ENCODE results near the gene SUSD1.

The SUSD1 gene

DNA sequence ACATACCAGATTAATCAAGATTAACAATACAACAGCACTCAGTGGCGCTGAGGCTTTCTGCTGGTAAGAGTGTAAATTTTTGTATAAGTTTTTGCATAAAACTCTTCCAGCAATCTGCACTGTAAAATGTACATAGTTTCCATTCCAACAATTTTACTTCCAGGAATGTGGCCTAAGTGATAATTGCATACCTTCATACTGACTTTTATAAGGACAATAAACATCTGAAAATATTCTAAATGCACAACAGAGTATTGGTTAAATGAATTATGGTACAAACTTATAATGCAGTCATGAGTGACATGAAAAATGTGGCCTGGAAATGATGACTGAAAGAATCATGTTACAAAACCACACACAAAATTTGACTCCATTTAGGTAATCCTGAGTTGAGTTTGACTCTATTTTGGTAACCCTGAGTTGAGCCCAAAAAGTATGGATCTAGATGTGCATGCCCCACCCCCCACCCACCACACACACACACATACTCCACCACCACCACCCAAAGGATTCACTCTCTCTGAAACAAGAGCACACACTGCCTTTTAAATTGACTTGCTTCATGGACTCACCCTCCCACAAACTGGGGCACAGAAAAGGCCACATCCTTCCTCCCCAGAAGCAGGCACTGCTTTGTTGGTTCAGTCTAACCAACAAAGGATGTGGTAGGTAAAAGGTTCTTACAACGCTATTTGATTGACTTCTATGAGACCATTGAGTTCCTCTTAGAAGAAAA, 137.6 kb downstream of the SUSD1 start:
- no peak for DNase-seq

DNA sequence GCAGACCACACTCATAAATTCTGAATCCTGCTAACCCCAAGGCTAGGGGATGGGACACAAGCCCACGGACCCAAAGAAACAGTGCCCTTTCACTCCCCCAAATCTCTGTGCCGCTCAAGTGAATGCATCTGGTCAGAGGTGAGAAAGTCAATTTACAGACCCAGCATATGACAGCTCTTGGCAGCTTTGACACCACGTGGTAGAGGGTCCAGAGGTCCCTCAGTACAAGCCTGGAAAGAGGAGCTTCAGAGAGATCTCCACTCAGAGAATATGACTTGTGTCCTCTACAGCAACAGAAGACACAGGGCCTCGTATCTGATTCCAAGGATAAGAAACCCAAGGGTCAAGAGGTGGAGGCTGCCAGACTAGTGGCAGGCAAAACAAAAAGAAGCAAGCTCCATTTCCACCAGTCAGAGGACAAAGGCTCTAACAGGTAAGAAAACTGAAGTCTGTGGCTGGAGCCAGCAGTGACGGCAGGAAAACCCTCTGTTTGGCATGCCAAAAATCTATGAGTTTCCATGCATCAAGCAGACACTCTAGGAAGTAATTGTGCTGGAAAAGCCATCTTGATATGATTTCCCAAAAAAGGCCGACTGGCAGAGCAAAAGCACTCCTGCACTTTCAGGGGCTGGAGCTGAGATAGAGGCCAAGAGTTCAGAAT, 139.8 kb downstream of the SUSD1 start:
- no peak for DNase-seq

DNA sequence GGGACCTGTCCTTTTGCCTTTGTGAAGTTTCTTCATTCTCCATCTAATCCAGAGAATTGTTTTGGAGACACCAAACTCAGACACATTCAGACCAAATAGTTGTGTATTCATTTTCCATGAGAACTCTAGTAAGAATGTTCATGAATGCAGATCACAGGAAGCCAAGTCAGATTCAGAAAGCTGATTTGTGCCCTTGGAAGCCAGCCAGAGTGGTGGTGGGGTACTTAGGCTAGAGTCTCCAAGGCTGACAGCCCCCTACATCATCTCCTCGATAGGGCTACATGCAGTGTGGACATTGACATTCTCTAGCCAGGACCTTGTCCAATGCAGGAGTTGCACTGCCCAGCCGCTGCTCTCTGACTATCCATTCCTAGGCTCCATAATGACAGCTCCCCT, 140.9 kb downstream of the SUSD1 start:
- no peak for DNase-seq

DNA sequence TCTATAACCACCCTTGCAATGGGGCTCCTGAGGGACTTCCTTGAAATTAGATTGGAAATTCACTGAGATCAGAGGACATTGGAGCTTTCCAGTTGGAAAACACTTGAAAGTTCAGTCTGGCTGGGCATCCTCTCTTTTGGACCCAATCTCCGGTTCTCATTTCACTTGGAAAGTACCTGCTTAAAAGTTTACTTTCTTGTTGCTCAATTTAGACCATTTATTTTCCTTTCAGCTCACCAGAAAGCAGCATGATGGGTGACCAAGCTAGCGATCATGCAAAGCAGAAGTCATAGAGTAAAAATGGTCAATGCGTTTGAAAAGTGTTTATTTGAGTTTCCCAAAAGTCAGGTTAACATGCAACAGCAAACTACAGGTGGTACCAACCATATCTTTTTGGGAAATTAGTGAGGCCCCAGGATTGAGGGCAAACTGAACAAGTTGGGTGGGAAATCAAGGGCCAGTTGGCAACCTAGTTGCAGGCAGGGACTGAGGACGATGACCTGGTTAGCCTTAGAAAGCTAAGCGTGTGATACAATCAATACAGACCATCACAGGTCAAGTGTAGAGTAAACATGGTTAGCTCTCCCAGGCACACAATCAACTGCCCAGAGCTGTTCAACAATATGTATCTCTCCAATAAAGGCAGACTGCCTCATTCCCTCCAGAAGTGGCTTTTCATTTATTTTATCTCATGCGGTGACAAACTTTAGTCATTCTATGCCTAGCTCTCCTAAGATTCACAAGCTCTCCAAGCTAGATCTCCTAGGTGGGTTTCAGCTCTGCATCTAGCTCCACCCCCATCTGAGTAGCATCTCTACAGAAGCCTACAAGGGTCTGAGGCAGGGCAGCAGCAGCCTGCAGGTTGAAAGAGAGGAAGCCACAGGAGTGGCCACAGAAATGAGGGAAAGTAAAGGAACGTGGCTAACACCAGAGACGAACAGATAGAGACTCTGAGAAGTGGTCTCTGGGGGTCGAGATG, 141.6 kb downstream of the SUSD1 start:
- no peak for DNase-seq

DNA sequence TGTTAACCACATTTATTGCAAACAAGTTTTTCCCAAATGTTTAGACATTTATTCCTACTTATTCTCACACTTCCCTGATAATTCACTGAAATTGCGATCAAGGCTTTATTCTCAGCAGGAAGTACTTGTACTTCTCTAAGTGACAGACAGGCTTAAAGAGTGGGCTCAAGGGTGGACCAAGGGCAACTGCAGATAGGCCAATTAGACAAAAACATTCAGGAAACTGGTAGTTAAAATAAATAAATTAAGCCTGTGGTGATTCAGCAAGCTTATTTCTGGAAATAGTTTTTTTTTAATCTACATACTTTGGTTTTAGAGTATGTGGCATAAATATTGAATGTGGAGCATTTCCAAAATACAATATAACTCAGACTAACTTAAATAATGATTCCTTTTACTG, 142.4 kb downstream of the SUSD1 start:
- DNase-seq = no peak

DNA sequence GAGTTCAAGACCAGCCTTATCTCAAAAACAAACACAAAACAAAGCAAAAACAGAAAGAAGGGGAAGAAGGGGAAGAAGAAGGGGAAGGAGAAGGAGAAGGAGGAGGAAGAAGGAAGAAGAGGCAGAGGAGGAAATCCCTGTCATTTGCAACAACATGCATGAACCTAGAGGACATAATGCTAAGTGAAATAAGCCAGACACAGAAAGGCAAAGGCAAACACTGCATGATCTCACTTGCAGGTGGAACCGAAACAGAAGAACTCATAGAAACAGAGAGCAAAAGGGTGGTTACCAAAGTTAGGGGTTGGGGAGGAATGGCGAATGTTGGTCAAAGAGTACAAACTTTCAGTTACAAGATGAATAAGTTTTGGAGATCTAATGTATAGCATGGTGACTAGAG, 143.1 kb downstream of the SUSD1 start:
- no peak for DNase-seq

DNA sequence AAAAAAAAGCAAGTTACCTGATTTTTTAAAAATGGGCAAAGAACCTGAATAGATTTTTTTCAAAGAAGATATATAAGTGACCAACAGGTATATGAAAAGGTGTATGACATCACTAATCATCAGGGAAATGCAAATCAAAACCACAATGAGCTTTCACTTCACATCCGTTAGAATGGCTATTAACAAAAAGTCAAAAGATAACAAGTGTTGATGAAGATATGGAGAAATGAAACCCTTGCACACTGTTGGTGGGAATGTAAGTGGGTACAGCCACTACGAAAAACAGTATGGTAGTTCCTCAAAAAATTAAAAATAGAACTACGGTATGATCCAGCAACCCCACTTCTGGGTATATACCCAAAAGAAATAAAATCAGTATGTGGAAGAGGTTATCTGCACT, 143.7 kb downstream of the SUSD1 start:
- no peak for DNase-seq

DNA sequence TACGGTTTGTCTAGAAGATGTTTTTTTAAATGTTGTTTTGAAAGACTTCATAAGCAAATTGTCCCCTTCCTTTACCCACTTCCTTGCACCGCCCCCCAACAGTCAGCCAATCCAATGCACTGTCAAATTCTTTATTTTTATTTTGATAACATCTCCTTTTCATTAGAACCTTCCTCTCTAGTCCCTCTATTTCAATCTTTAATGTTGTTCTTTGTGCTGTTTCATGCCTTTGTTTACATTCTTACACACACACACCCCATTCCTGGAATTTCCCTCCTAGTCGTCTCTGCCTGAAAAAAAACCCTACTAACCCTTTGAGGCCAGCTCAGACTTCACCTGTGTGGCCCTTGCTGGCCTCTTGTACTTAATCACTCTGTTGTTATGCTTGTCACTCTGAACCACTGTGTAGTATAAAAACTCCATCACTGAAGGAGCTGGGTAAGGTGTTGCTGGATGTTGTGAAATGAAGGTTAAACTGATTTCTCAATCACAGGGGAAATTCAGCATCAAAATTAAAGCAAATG, 145.1 kb downstream of the SUSD1 start:
- DNase-seq = no peak

DNA sequence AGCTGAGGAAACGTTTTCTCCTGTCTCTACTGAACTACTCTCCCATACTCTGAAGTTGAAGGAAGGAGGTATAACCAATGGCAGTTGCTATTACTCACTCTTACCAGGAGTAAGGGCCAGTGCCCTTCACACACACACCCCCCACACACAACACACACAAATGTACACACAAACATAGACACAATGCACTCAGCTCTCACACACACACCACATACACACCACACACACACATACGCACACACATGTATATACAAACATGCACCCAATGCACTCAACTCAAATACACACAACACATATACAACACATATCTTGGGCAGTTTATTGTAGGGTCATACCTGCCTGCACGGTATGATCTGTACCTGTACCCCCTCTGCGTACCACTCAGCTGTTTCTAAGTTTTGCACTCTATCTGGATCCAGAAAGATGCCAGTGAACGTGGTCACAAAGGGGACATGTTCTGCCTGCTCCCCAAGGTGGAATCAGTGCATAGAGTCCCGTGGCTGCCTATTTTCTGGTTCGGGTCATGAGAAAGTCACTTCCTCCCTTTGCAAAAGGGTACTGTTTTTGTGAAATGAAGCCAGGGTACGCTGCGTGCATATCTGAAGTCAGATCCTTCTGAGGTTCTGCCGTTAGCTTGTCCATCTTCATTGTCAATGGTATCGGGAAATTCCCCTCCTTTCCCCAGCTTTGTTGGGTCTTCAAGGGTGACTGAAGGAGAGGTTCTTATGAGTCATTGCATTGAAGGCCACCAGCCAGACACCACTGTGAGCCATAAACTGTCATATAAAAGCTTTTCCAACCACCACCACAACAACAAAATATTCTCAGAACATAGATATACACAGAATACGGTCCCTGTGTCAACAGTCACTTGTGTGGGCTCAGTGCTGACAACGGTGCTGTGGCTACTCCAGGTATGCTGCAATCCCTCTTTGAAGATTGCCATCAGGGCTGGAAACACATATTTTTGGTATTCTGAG, 146.6 kb downstream of the SUSD1 start:
- no peak for DNase-seq

DNA sequence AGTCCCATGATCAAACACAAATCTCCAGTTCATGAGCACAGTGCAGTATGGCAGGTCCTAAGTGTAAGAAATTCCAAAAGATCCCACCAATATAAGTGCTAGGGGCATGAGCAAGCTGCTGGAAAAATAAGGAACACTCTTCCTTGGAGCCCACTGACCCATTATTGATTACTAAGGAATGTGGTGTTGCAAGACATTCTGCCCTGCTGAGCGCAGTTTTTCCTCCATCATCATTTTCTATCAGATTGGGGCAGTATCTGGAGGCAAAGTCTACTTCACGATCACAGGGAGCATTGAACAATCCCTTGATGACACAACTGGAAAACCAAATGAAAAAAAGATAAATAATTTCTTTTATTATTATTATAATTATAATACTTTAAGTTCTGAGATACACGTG, 149.2 kb downstream of the SUSD1 start:
- DNase-seq = no peak

DNA sequence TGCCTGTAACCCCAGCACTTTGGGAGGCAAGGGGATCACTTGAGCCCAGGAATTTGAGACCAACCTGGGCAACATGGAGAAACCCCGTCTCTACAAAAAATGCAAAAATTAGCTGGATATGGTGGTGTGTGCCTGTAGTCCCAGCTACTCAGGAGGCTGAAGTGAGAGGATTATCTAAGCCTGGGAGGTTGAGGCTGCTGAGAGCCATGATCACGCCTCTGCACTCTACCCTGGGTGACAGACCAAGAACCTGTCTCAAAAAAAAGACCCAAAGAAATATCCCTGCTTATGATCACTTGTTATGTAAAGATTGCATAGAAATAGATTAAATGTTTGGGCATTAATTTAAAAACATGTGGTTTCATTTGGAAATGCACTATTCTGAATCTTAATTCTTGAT, 153.4 kb downstream of the SUSD1 start:
- no peak for DNase-seq

DNA sequence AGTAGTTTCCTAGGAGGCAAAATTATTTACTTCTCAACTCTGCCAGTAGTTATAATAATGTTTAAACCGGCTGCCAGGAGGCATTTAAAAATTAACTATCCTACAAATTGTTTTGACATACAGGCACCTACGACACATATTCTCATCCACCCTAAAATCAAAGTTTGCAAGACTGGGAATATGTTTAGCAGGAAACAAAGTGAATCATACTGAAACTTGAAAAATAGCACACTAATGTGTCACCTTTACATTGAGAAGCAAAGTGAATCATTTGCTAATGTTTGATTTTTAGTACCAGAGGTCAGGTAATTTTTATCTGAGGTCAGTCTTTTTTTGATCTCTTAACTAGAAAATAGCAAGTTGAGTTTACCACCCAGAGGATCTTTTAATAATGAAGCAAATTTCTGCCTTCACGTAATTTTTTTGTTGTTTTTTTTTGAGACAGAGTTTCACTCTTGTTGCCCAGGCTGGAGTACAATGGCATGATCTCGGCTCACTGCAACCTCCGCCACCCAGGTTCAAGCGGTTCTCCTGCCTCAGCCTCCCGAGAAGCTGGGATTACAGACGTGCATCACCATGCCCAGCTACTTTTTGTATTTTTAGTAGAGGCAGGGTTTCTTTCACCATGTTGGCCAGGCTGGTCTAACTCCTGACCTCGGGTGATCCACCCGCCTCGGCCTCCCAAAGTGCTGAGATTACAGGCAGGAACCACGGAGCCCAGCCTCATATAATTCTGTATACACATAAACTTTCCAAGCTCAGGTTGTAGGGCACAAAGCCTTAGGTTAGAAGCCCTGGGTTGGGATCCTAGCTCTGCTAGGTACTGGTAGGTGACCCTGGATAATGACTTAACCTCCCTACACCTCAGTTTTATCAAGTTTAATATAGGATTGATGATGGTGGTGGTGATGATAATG, 154.2 kb downstream of the SUSD1 start:
- no peak for DNase-seq

DNA sequence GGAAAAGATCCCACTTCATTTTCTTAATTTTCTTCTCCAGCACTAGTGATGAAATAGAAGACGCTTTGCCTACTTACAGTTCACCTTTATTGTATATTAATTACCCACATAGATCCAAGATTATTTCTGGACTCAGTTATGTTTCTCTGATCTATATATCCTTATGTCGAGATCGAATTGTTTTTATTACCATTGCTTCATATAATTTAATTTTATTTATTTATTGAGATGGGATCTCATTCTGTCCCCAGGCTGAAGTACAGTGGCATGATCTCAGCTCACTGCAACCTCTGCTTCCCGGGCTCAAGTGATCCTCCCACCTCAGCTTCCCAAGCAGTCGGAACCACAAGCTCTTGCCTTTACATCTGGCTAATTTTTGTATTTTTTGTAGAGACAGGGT, 157.2 kb downstream of the SUSD1 start:
- DNase-seq = no peak

DNA sequence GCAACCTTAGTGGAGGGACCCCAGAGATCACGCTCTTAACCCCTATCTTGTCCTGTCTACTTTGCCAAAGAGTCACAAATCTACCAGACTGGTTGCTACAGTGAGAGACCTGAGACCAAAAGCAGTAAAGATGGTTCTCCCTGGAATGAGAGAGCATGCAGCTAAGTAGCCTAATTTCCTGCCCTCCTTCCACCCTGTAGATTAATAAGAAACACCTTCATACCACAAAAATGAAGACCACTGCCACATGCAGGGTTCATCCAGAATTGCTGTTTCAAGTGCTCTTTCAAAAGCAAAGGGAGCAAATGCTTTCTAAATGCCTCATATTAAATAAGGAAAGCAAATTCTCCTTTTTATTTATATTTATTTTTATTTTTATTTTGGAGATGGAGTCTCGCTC, 159.4 kb downstream of the SUSD1 start:
- DNase-seq = no peak

DNA sequence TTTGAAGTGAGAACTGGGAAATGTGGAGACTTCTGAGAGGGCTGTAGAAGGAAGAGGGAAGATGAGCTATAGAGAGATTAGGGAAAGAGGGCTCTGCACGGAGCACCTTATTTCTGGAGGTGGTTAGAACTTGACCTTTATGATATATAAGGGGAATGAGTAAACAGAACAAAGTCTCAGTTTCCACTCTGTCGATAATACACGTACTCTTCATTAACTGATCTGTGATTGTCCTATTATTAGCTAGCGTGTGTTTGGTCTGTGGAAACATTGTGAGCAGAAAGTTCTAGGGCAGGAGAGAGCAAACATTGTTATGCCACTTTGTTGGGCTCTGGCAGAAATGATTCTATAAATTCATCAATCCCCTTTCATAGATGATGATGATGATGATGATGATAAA, 159.9 kb downstream of the SUSD1 start:
- DNase-seq = no peak

DNA sequence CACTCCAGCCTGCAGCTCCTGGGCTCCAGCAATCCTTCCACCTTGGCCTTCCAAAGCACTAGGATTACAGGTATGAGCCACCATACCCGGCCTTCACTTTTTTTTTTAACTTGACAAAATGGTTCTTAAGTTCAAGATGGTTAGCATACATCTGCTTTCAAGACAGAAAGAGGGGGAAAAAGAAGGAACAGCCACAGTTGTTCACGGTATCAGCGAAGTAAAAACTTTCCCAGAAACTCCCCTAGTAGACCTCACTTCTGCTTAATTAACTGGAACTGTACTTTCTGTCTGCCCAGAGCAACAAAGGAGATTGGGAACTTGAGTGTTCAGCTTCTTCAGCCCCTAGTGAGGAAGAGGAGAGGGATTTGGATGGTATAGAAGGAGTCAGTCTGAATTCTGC, 161.8 kb downstream of the SUSD1 start:
- DNase-seq = no peak

DNA sequence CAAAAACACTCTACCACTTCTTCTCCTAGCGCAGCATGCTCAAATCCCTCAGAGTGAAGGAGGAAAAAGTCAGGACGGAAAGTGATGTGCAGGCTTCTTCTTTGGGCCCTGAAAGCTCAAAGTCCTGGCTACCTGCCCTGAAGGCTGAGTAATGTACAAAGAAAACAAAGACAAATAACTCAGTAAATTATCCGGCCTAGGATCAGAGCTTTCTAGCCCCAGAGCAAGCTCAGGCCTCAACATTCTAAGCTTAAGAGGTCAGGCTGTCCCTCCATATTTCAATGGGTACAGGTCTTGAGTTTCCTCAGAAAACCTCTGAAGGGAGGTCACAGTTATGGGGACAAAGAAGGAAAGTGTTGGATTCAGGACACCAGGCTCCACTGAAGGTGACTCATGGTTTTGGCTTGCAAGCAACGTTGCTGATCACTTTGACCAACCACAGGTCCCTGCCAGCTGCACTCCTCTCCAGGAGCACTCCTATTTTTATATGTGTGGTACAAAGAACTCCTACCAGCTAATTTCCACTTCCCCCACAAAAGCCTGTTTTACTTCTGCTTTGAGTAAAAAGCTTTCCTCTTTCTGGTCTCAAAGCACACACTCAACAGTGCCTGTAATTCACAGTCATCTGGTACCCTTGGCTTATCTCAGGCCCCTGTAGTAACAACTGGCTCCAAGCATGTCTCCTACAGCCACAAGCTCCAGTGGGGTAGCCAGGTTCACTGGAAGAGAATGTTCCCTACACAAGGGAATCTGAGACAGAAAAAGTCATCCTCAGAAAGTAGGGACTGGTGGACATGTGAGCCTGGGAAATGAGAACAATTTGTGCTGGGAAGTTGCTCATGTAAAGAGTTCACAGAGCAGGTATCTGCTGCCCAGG, 162.8 kb downstream of the SUSD1 start:
- DNase-seq = no peak

DNA sequence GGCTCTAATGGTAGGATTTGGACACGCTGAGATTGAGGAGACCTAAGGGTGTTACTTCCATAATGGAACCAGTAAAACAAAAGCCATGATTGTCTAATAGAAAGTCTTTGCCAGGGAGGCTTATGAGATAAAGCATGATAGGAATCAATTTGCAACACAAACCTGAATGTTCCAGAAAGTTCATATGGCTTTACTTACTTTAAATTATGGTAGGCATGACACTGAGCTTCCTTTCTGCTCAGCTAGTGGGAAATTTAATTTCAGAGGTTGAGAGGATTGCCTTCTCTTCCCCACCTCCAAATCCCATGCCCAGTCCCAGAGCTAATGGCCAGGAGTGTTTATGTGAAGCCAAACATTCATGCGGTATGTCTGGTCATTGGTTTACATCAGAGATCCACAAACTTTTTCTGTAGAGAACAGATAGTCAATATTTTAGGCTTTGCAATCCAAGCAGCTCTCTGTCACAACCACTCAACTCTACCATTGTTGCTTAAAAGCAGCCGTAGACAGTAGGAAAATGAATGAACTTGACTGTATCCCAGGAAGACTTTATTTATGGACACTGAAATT, 164.0 kb downstream of the SUSD1 start:
- no peak for DNase-seq

DNA sequence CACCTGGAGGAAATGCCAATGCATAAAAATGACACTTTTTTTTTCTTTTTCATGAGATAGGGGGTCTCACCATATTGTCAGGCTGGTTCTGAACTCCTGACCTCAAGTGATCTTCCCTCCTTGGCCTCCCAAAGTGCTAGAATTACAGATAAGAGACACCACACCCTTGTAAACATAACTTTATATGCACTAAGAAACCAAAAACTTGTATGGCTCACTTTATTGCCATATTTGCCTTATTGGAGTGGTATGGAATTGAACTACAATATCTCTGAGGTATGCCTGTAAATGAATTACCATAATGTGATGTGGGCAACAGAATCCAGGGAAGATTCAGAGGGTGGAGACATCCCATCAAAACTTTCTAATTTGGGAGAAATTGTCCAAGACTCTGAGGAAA, 164.6 kb downstream of the SUSD1 start:
- DNase-seq = no peak

DNA sequence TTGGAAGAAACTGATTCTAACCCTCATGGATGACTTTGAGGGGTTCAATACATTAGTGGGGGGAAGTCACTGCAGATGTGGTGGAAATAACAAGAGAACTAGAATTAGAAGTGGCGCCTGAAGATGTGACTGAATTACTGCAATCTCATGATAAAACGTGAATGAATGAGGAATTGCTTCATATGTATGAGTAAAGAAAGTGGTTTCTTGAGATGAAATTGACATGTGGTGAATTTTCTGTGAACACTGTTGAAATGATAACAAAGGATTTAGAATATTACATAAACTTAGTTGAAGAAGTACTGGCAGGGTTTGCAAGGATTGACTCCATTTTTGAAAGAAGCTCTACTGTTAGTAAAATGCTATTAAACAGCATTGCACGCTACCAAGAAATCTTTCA, 165.4 kb downstream of the SUSD1 start:
- DNase-seq = no peak

All from NCI-H187 treated with DMSO at 0.1 percent for 48 hours (cell line).